GM10248 (cell line): Measurements from ENCODE around the gene NUPR1.
A peak's percentile ranks its signal among the peaks of the same experiment; 100 is the strongest.
"Not testable (repeated sequence)": the region's sequence is repeated elsewhere in the genome, so short reads cannot be mapped to it uniquely, and the experiment has no call there.

Source experiments
- CTCF ChIA-PET: fragments of 300-600 bp; sonication (Branson Sonifier 250); formaldehyde crosslinking; extraction: SDS; loops from one replicate; lab custom pipeline; 2021; ENCODE audit warnings: antibody characterized with exemption; lab: Yijun Ruan, JAX
- POLR2A ChIA-PET: fragments of 350-650 bp; sonication (Branson Sonifier 250); formaldehyde crosslinking; extraction: SDS; loops from one replicate; lab custom pipeline; 2020; ENCODE audit warnings: antibody characterized with exemption; lab: Yijun Ruan, JAX
- DNase-seq: peaks from one replicate; pipeline ENCODE4 v3.0.0; 2012; ENCODE audit errors: extremely low spot score
- TF ChIP-seq, protein P1 (sequence below): IDR thresholded peaks from 2 replicates; pipeline ENCODE4 v1.5.1; 2012; ENCODE audit warnings: mild to moderate bottlenecking, low read depth; ENCODE audit errors: extremely low read depth, missing control alignments, control extremely low read depth

NUPR1 gene

DNA sequence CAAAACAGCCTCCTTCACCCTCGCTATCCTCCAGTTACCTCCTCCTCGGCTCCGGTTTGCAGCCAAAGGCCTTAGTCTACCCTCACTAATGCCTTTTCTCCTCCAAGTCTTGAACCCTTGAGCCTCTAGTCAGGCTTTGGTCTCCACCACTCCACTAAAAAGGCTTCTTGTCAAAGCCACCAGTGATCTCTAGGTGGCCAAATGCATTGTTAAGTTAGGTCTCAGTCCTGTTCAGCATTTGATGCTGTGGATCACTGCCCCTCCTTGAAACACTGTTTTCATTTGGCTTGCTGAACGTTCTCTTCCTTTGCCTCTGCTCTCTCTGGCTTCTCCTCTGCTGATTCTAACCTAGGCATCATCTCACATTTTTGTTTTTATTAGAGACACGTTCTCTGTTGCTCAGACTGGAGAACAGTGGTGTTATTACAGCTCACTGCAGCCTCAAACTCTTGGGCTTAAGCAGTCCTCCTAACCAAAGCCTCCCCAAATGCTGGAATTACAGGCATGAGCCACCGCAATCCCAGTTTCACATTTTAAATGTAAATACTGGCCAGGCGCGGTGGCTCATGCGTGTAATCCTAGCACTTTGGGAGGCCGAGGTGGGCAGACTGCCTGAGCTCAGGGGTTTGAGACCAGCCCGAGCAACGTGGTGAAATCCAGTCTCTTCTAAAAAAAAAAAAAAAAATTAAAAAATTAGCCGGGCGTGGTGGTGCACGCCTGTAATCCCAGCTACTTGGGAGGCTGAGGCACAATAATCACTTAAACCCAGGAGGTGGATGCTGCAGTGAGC is 16.1 kb upstream of the NUPR1 start:
- no peak for DNase-seq
- ChIA-PET POLR2A (no interaction called here), CTCF (interaction anchor here (0.8 to 2.5 kb wide), 6 partner anchors 10 to 277 kb away, joined by 3 to 7 read pairs (median 4); partner anchors contain the start of gene CLN3)
- TF ChIP-seq, protein P1, sequence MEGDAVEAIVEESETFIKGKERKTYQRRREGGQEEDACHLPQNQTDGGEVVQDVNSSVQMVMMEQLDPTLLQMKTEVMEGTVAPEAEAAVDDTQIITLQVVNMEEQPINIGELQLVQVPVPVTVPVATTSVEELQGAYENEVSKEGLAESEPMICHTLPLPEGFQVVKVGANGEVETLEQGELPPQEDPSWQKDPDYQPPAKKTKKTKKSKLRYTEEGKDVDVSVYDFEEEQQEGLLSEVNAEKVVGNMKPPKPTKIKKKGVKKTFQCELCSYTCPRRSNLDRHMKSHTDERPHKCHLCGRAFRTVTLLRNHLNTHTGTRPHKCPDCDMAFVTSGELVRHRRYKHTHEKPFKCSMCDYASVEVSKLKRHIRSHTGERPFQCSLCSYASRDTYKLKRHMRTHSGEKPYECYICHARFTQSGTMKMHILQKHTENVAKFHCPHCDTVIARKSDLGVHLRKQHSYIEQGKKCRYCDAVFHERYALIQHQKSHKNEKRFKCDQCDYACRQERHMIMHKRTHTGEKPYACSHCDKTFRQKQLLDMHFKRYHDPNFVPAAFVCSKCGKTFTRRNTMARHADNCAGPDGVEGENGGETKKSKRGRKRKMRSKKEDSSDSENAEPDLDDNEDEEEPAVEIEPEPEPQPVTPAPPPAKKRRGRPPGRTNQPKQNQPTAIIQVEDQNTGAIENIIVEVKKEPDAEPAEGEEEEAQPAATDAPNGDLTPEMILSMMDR: no peak

DNA sequence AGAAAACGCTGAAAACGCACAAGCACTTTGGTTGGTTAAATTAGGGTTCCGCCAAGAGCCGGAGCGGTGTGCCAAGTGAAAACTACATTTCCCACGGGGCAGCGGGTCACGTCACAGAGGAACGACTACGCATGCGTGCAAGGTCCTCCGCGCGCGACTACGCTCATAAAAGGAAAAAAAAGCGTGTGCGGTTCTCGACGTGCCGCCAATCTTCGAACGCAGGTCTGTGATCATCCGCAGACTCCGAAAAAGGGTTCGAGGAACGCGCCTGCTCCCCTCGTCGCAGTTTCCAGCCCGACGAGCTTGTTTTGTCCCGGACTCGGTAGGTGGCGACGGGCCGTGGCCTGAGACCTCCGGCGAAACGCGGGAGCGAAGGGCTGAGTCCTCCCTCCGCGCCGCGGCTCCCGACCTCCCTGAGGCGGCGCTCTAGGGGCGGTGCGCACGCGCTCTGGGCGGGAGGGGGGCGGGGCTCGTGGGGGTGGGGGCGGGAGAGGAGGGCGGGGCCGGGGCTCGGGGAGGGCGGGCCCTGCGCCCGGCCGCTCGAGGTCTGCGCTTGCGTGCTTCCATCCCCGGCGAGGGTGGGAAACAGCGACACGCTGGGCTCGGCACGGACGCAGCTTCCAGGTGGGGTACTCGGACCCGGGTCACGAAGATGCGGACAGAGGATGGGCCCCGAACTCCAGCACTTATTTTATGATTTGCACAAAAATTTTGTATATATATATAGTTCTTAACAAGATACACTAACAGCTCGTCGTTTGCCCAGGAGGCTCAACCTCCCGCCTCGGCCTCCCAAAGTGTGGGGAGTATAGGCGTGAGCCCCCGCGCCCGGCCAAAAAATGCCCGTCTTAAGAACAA is 15.2 kb upstream of the NUPR1 start, which contains the start of gene SGF29:
SGF29 (plus strand) TSS at position 145 of the 858 bp plus-strand sequence. CDS start 27,150 bp downstream, outside the sequence.
- POLR2A ChIA-PET: no interaction called here
- DNase-seq: peak; percentile 96
- TF ChIP-seq, protein P1: peak; percentile 31
- CTCF ChIA-PET: interaction anchor here (1.3 to 2.5 kb wide), 3 partner anchors 10 to 63 kb away, joined by 4 to 7 read pairs (median 4); partner anchors contain the start of gene CLN3

DNA sequence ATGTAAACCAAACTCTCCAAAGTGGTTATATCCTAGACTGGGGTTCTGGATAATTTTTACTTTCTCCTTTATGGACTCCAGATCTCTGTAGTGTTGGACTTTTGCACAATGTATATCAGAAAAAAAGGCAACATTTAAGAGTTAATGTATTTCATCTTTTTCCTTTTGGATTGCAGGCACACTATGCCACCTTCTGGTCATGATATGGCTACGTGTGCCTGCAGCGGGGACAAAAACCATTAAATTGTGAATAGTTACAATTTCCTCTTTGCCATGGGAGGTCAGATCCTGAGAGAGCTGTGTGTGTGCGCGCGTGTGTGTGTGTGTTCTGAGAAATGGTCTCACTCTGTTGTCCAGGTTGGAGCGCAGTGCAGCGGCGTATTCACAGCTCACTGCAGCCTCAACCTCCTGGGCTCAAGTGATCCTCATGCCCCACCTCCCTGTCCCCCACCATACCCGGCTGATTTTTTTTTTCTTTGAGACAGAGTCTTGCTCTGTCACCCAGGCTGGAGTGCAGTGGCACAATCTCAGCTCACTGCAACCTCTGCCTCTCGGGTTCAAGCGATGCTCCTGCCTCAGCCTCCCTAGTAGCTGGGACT is 10.6 kb upstream of the NUPR1 start:
- DNase-seq: no peak
- ChIA-PET POLR2A (no interaction called here), CTCF (no interaction called here)
- TF ChIP-seq, protein P1: peak; percentile 67

DNA sequence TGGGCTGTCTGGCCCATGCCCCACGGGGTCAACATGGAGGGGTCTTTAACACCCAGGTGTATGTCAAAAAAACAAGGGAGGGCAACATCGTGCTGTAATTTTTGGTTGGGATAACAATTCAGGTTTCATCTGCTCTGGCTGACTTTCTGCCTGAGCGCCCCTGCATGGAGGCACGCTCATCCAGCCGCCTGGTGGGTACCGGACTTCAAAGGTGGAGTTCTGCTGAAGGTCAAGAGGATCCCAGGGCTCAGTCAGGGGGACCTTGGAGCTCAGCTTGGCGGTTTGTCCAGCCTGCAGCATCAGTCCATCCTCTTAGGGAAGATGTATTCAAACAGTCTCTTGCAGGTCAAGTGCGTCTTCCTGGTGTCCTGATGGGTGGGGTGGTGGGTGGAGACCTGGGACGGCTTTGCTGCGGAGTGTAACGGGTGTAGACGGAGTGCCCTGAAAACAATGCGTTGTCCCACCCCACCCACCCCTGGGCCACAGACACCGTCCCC is 9.6 kb upstream of the NUPR1 start:
- ChIA-PET POLR2A (no interaction called here), CTCF (interaction anchor here (0.7 kb wide), 1 partner anchor 8 kb away, joined by 3 read pairs; no protein-coding TSS in a partner anchor)
- TF ChIP-seq, protein P1: no peak
- no peak for DNase-seq

DNA sequence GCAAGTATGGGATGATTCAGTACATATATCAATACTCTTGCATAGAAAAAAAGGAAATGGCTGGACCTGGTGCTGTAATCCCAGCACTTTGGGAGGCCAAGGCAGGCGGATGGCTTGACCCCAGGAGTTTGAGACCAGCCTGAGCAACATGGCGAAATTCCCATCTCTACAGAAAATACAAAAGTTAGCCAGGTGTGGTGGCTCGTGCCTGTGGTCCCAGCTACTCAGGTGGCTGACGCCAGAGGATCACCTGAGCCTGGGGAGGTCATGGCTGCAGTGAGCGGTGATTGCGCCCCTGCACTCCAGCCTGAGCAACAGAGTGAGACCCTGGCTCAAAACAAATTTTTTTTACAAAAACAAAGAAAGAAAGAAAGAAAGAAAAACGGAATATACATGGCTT is 7.9 kb upstream of the NUPR1 start:
- TF ChIP-seq, protein P1: no peak
- ChIA-PET POLR2A (no interaction called here), CTCF (no interaction called here)
- no peak for DNase-seq

DNA sequence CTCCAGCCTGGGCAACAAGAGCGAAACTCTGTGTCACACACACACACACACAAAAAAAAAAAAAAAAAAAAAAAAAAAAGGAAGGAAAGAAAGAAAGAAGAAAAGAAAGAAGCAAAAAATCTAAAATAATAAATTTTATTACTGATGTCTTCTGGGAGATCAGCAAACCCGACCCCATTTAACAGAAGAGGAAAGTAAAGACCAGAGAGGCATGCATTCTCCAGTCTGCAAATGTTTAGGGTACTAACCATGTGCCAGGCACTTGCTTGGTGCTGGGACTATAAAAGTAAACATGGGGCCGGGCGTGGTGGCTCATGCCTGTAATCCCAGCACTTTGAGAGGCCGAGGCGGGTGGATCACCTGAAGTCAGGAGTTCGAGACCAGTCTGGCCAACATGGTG is 7.2 kb upstream of the NUPR1 start:
- CTCF ChIA-PET, DNase-seq, POLR2A ChIA-PET: not testable (repeated sequence)
